Coronary artery (tissue), 2 donors: ENCODE data around the gene TADA1.

Experiments
- DNase-seq: peaks from one replicate; pipeline ENCODE4 v3.0.0-alpha.2; 2017; ENCODE audit warnings: low spot score
- H3K27ac ChIP-seq, 2 donors: fragments of 200-600 bp; sonication (generic); one replicate each; pipeline ENCODE4 v1.5.1; 2016 to 2019
- H3K4me3 ChIP-seq: fragments of 200-600 bp; sonication (generic); 2 replicates; pipeline ENCODE4 v1.5.1; 2016; ENCODE audit warnings: mild to moderate bottlenecking, moderate library complexity
- CTCF ChIP-seq: fragments of 200-600 bp; sonication (generic); IDR thresholded peaks from one replicate; pipeline ENCODE4 v1.5.1; 2019; ENCODE audit warnings: antibody characterized with exemption

Gene TADA1

GRCh38 chr1:166844791-166845190, 31.3 kb downstream of the TADA1 start:
- DNase-seq, result no peak
- no peak for TF ChIP-seq CTCF
- Histone ChIP-seq H3K4me3 (no peak overlapping the region), H3K27ac (peak overlapping the region; percentile 61 to 73)

DNA sequence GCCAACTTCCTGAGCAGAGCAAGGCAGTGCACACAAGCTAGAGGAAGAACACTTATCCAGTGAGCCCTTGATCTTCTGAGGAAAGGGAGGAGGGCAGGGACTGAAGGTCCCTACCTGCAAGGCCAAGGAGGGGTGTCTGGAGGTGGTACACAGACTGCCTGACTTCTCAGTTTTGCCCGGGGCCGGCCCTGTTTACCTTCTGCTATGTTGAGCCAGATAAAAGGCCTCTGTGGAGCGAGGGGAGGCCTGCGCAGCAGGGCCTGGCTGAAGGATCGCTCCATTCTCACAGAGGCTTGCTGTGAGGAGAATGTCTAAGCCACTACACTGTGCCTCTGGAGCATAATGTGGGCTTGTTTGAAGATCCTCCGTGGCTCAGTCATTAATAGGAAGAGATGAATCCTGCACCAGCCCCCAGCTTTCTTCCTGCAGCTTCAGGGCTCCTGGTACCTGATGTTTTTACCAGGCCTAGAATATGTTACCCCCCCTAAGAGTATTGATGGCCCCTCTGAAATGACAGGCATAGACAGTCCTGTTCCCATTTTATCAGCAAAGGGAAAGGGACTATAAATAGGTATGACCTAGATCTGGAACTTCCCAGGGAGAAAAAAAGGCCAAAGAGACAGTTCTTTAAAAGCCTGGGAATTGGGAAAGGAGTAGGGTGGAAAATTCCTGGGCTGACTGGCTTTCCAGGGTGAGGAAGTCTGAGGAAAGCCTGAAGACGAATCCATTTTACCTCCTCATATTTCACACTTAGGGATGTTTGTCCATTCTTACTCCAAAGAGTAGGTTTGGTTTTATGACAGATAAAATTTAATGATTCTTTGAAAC, 32.1 kb downstream of the TADA1 start:
- peak overlapping the region; percentile 61 to 73 for H3K27ac ChIP-seq
- H3K4me3 ChIP-seq, result peak overlapping the region; percentile 26
- TF ChIP-seq CTCF, result no peak
- DNase-seq, result no peak

DNA sequence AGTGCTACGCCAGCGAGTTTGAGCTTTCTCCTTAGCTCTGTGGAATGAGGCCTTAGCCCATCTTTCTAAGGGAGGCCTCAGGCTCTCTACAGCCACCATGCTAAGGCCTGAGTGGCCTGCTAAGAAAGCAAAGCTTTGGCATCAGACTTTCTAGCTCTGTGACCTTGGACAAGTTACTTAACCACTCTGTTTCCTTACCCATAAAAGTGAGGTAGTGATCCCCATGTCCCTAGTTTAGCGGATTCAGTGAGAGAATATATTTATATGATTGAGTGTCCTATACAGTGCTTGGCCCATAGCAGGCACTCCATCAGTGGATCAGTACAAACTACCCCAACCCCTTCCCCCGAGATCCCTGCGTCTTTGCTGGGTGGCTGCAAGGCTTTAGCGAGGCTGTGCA, 32.7 kb downstream of the TADA1 start:
- peak overlapping the region in 1 of 2 donors; percentile 73 for H3K27ac ChIP-seq
- peak overlapping the region; percentile 26 for H3K4me3 ChIP-seq
- no peak for TF ChIP-seq CTCF
- no peak for DNase-seq

- Histone ChIP-seq H3K27ac (peak overlapping the region; percentile 80 to 98), H3K4me3 (peak overlapping the region; percentile 95)
- no peak for DNase-seq
- no peak for TF ChIP-seq CTCF
These were observed 35.5 kb downstream of the TADA1 start for GRCh38 chr1:166840309-166841274.

GRCh38 chr1:166839600-166840308, 36.3 kb downstream of the TADA1 start:
- peak overlapping the region; percentile 95 for H3K4me3 ChIP-seq
- no peak for TF ChIP-seq CTCF
- H3K27ac ChIP-seq, result peak overlapping the region; percentile 80 to 98
- DNase-seq, result no peak

DNA sequence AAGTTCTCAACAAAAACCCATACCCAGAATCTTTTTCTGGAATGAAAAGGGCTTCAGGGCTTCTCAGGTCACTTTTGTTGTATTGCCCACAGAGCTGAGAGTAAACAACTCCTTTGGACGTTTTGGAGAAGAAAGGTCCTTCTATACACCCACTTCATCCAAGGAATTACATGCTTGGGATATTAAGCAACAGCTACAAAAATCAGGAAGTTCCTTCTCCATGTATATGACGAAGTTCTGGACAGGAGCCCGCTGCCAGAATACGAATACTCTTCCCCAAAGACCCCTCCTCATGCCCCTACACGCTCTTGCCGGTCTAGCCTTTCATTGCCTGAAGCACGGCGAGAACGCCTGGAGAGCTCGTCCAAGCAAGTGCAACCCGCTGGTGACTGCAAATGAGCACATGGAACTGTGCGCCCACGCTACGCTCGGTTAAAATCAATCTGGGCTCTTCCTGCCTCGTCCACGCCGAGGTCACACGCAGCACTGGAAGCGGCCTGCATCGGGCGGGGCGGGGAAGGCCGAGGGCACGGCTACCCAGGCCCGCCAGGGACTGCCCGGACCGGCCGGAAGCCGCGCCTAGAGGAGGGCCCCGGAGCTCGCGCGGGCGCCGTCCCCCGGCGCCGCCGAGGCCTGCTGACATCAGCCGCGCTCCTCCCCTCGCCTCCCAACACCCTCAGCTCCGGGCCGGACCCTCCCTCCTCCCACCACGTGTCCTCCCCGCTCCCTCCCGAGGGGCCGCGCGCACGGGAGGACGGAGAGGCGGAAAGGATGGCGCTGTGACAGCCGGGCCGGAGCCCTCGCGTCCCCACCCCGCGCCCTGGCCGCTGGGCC, 37.1 kb downstream of the TADA1 start, which contains the start of gene POGK:
Gene POGK (plus strand): TSS at position 710 of the 834 bp plus-strand sequence. CDS start 1,482 bp downstream, outside the sequence.
- DNase-seq, result peak; percentile 94
- peak within 1 kb of the TSS; percentile 95 for H3K4me3 ChIP-seq
- H3K27ac ChIP-seq, result peak within 1 kb of the TSS; percentile 80 to 98
- no peak for TF ChIP-seq CTCF
